Keratinocyte (primary cell): ENCODE results near the gene NUAK2. TPM values are rescaled to one million over a fixed set of nuclear protein-coding genes. Genes with fewer than 3 reads are reported as not detected.

Source experiments
- DNase-seq: peaks from one replicate; pipeline ENCODE4 v3.0.0-alpha.2; 2011; ENCODE audit warnings: low read depth, missing footprints, low spot score
- FAIRE-seq: peaks from 2 replicates; lab custom pipeline; 2011; peaks lifted over from hg19 to GRCh38; lab: Jason Lieb, UNC
- H2AFZ ChIP-seq: 2 replicates; pipeline ENCODE4 v1.6.0; 2012; ENCODE audit warnings: low read length, control low read depth, inconsistent platforms; ENCODE audit not compliant: control insufficient read depth
- H3K27ac ChIP-seq: 2 replicates; pipeline ENCODE4 v1.5.1; 2011; ENCODE audit warnings: low read length; ENCODE audit not compliant: control insufficient read depth, insufficient read depth
- H3K27me3 ChIP-seq: 3 replicates; pipeline ENCODE4 v1.6.0; 2011; ENCODE audit warnings: low read length; ENCODE audit not compliant: control insufficient read depth, insufficient read depth; ENCODE audit errors: extremely low read depth
- H3K36me3 ChIP-seq, 2 experiments: 2 replicates in 1 of 2; 3 replicates in 1 of 2; pipeline ENCODE4 v1.5.1; 2011; ENCODE audit warnings: low read length in 2 of 2, mild to moderate bottlenecking in 1 of 2; ENCODE audit not compliant: control insufficient read depth in 2 of 2, insufficient read depth in 2 of 2; ENCODE audit errors: extremely low read depth in 1 of 2
- H3K4me1 ChIP-seq: 3 replicates; pipeline ENCODE4 v1.5.1; 2011; ENCODE audit warnings: low read length; ENCODE audit not compliant: control insufficient read depth, insufficient read depth; ENCODE audit errors: extremely low read depth
- H3K4me2 ChIP-seq: 3 replicates; pipeline ENCODE4 v1.6.0; 2011; ENCODE audit warnings: low read depth, low read length; ENCODE audit not compliant: control insufficient read depth, insufficient read depth; ENCODE audit errors: extremely low read depth
- H3K4me3 ChIP-seq, 3 experiments: fragments of 200-600 bp in 1 of 3; sonication (generic) in 1 of 3; 2 replicates in 2 of 3; 3 replicates in 1 of 3; pipeline ENCODE4 v1.5.1; 2011 to 2016; ENCODE audit warnings: low read length in 3 of 3, mild to moderate bottlenecking in 3 of 3, control low read depth in 2 of 3, inconsistent platforms in 1 of 3, low read depth in 1 of 3, mixed read lengths in 1 of 3, mixed run types in 1 of 3, moderate library complexity in 1 of 3; ENCODE audit not compliant: control insufficient read depth in 2 of 3, insufficient read depth in 2 of 3; ENCODE audit errors: extremely low read depth in 1 of 3
- H3K79me2 ChIP-seq: 2 replicates; pipeline ENCODE4 v1.6.0; 2012; ENCODE audit warnings: low read length; ENCODE audit not compliant: control insufficient read depth, insufficient read depth
- H3K9ac ChIP-seq: 3 replicates; pipeline ENCODE4 v1.6.0; 2011; ENCODE audit warnings: low read length; ENCODE audit not compliant: control insufficient read depth, insufficient read depth; ENCODE audit errors: extremely low read depth
- H3K9me1 ChIP-seq: 3 replicates; pipeline ENCODE4 v1.6.0; 2011; ENCODE audit warnings: low read length; ENCODE audit not compliant: control insufficient read depth, insufficient read depth; ENCODE audit errors: extremely low read depth
- H3K9me3 ChIP-seq: 2 replicates; pipeline ENCODE4 v1.5.1; 2012; ENCODE audit warnings: low read depth, low read length; ENCODE audit not compliant: control insufficient read depth
- H4K20me1 ChIP-seq: 3 replicates; pipeline ENCODE4 v1.6.0; 2011; ENCODE audit warnings: low read length; ENCODE audit not compliant: control insufficient read depth, insufficient read depth; ENCODE audit errors: extremely low read depth
- CTCF ChIP-seq, 3 experiments: IDR thresholded peaks in 1 of 3; conservative IDR thresholded peaks in 1 of 3; optimal IDR thresholded peaks in 1 of 3; 2 replicates in 2 of 3; 3 replicates in 1 of 3; pipeline versions ENCODE3 to v1.5.1; 2011; ENCODE audit warnings: low read length in 3 of 3, mild to moderate bottlenecking in 3 of 3, moderate library complexity in 2 of 3, control low read depth in 1 of 3, inconsistent platforms in 1 of 3; ENCODE audit not compliant: insufficient read depth in 2 of 3; ENCODE audit errors: extremely low read depth in 1 of 3
- EZH2 ChIP-seq: IDR thresholded peaks from one replicate; pipeline ENCODE4 v1.6.1; 2012; ENCODE audit warnings: inconsistent platforms, mild to moderate bottlenecking, low read length, moderate library complexity
- dilution Hi-C: fragments of 300-500 bp; cut with MboI; formaldehyde crosslinking; loops from one replicate; pipeline ENCODE4 v1.7.0; 2020; ENCODE audit warnings: low sequenced_read_pairs; ENCODE audit not compliant: extremely low pct_ligation_motif_present
- polyA plus RNA-seq, 5 experiments: library from polyadenylated mRNA; depleted of rRNA in 3 of 5; stranded (reverse) in 3 of 5; stranded (forward) in 1 of 5; unstranded in 1 of 5; fragments of >200 nt; gene quantifications; 1 replicate in 1 of 5; 2 replicates in 3 of 5; 3 replicates in 1 of 5; pipeline versions ENCODE4 v1.2.1 to v1.2.3, GENCODE V29; 2011 to 2012; ENCODE audit warnings: missing spikeins in 2 of 5, low read depth in 1 of 5, low replicate concordance in 1 of 5

Gene NUAK2
- polyA plus RNA-seq, 1 donor (not counting 4 experiments of a cell fraction or from before 2014, with no cell fraction given) = 3.9 TPM

DNA sequence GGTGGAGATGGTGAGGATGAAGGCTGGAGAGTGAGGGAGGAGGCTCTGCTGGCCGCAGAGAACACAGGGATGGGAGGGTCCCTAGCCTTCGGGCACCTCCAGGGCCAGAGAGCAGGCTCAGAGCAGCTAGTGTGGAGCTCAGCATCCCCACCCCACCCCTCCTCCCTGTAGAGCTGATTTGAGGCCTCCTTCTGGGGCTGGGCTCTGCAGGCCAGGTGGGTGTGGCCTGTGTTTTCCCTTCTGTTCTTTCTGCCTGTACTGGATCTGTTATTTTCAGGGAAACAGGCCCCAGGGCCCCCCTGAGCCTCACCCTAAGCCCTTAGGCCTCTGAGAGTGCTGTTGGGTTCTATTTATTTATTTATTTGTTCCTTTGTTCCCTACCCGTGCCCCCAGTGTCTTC is 49.0 kb downstream of the NUAK2 start:
- FAIRE-seq (no peak), DNase-seq (no peak)
- no peak for TF ChIP-seq CTCF (optimal IDR thresholded peaks at IDR 0.05 in 1 of 3, IDR thresholded peaks at IDR 0.05 in 1 of 3, conservative IDR thresholded peaks at IDR 0.05 in 1 of 3; ENCODE audit: extremely low read depth in 1 of 3, insufficient read depth in 2 of 3, low read length in 3 of 3)
- TF ChIP-seq EZH2 = no peak
- Histone ChIP-seq H3K9ac (no peak overlapping the region), H3K9me1 (no peaks in the 10 kb centered on the region), H4K20me1 (no peaks in the 10 kb centered on the region), H3K4me2 (no peak overlapping the region), H3K9me3 (no peaks in the 10 kb centered on the region), H2AFZ (no peak overlapping the region), H3K79me2 (no peaks in the 10 kb centered on the region), H3K27ac (no peak overlapping the region), H3K4me1 (peaks cover 26% of the 10 kb centered on the region), H3K27me3 (no peaks in the 10 kb centered on the region), H3K36me3 (no peaks in the 10 kb centered on the region), H3K4me3 (no peak overlapping the region)
- dilution Hi-C loops = no loop called here

DNA sequence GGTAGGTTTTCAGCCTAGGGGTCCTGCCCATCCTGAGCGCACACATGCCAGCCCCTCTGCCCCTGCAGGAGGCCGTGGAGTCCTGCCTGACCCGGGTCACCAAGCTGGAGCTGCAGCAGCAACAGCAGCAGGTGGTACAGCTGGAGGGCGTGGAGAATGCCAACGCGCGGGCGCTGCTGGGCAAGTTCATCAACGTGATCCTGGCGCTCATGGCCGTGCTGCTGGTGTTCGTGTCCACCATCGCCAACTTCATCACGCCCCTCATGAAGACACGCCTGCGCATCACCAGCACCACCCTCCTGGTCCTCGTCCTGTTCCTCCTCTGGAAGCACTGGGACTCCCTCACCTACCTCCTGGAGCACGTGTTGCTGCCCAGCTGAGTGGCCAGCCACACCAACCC is 49.8 kb downstream of the NUAK2 start:
- no peak overlapping the region for H3K4me2 ChIP-seq
- no peak for FAIRE-seq

More for the DNA sequence above, 49.8 kb downstream of the NUAK2 start:
- no peak for DNase-seq
- Histone ChIP-seq H3K4me3 (no peak overlapping the region), H3K79me2 (no peaks in the 10 kb centered on the region), H3K4me1 (peaks cover 25% of the 10 kb centered on the region), H3K9me1 (no peaks in the 10 kb centered on the region), H3K27ac (no peak overlapping the region), H4K20me1 (no peaks in the 10 kb centered on the region), H3K9ac (no peak overlapping the region), H3K36me3 (no peaks in the 10 kb centered on the region), H3K27me3 (peaks cover 3% of the 10 kb centered on the region), H2AFZ (no peak overlapping the region), H3K9me3 (no peaks in the 10 kb centered on the region)
- dilution Hi-C loops = no loop called here
- TF ChIP-seq CTCF (optimal IDR thresholded peaks at IDR 0.05 in 1 of 3, IDR thresholded peaks at IDR 0.05 in 1 of 3, conservative IDR thresholded peaks at IDR 0.05 in 1 of 3; ENCODE audit: extremely low read depth in 1 of 3, insufficient read depth in 2 of 3, low read length in 3 of 3) (no peak), EZH2 (no peak)
